ENCODE data around the gene GRIK4.

Gene GRIK4

DNA sequence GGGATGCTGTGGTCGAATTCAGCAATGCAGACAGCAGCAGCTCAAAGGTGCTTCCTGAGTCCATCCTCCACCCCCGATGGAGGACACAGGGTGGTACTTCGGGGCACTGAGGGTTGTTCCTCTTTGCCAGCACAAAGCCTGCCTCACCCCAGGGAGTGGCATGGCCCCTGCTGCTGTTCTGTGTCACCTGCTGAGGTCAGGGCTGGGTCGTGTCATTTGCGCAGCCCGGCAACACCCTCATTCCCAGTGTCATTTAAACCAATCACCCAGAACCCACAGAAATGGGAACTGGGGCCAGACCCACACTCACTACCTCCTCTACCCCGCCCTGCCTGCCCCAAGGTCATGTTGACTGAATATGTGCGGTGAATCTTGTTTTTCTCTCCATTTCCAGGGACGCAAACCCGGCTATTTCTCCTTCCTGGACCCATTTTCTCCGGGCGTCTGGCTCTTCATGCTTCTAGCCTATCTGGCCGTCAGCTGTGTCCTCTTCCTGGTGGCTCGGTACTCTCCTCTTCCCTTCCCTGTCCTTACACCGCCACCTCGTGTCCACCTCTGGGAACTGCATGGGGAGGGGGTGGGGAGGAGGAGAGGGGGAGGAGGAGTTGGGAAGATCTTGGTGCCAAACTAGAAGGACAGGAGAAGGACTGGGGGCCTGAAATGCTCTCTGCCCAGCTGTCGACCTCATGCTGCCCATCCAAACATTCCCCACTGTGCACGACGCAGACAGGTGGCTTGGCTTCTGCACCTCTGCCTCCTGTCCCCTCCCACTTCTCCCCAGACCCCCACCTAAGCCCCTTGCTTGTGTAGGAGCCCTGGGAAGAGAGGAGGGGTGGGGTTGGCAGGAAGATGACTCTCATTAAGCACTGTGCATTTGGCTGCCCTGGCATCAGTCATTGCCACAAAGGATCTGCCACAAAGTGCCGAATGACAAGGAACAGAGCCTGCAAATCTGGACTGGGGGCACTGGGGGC, 441.2 kb downstream of the GRIK4 start:
- DNase-seq (ENCODE audit: low read depth) = peak; percentile 83
- no peak overlapping the region for H3K4me3 ChIP-seq (ENCODE audit: low read depth, low read length)
- TF ChIP-seq, protein P1, sequence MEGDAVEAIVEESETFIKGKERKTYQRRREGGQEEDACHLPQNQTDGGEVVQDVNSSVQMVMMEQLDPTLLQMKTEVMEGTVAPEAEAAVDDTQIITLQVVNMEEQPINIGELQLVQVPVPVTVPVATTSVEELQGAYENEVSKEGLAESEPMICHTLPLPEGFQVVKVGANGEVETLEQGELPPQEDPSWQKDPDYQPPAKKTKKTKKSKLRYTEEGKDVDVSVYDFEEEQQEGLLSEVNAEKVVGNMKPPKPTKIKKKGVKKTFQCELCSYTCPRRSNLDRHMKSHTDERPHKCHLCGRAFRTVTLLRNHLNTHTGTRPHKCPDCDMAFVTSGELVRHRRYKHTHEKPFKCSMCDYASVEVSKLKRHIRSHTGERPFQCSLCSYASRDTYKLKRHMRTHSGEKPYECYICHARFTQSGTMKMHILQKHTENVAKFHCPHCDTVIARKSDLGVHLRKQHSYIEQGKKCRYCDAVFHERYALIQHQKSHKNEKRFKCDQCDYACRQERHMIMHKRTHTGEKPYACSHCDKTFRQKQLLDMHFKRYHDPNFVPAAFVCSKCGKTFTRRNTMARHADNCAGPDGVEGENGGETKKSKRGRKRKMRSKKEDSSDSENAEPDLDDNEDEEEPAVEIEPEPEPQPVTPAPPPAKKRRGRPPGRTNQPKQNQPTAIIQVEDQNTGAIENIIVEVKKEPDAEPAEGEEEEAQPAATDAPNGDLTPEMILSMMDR (conservative IDR thresholded peaks at IDR 0.05; ENCODE audit: low read depth, low read length) = peak; percentile 87

DNA sequence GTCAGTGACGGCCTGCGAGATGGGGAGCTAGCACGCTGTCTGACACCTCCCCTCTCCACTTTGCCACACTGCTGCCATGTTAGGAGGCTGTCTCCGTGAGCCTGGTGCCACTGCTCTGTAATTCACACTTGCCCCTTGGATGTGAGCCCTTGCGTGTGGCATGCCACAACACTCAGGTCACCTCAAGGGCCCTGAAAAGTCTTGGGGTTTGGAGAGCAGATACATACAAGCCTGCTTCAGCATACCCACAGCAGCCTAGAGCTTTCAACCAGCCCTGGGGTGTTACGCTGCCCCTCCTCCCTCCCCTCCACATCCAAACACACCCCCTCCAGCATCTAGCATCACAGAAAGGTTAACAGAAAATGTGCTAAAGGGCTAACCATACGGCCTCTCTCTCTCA, 442.8 kb downstream of the GRIK4 start:
- H3K4me3 ChIP-seq (ENCODE audit: low read depth, low read length) = no peak overlapping the region
- DNase-seq (ENCODE audit: low read depth) = no peak
- TF ChIP-seq, protein P1 (conservative IDR thresholded peaks at IDR 0.05; ENCODE audit: low read depth, low read length) = no peak

DNA sequence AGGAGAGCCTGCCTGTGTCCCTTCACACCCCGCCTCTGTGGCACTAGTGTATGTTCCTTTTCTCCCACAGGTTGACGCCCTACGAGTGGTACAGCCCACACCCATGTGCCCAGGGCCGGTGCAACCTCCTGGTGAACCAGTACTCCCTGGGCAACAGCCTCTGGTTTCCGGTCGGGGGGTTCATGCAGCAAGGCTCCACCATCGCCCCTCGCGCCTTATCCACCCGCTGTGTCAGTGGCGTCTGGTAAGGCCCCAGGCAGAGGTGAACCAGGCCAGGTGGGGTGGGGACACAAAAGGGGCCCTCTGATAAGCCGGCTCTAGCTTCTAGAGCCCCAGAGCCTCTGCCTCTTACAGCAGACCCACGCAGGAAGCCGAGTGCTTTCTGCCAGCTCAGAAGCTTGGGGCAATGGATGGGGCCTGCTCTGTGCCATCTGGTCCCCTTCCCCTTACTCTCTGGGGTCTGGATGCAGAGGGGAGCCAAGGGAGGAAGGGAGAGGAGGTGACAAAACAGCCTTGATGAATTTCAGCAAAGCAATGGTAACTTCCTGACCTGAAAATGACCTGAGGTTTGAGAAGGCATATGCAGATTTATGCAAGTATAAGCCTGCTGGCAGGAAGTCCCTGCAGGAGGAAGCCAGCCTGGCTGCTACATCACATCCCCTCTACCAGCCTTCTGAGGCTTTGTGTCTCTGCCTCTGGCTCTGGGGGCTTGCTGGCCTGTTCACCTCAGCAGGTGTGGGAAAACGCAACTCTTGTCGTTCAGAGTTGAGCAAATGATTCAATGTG, 445.4 kb downstream of the GRIK4 start:
- H3K4me3 ChIP-seq (ENCODE audit: low read depth, low read length) = no peak overlapping the region
- no peak for DNase-seq (ENCODE audit: low read depth)
- TF ChIP-seq, protein P1 (conservative IDR thresholded peaks at IDR 0.05; ENCODE audit: low read depth, low read length) = no peak

DNA sequence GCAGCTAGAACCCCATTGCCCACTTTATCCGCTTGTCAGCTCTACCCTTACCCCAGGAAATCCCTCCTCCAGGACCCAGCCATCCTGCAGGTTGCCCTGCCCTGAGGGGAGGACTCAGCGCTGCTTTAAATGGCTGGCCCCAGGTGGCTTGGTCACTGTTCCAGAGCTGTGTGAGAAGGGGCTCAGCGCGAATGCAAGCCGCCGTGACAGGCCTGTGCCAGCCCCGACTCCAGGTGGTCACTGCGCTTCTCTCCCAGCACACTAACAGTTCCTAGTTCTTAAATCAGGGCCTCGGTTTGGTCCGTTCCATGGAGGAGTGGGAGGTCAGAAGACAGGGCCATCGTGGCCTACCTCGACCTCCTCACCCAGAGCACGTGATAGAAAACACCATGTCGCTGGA, 446.6 kb downstream of the GRIK4 start:
- TF ChIP-seq, protein P1 (conservative IDR thresholded peaks at IDR 0.05; ENCODE audit: low read depth, low read length) = no peak
- no peak for DNase-seq (ENCODE audit: low read depth)
- no peak overlapping the region for H3K4me3 ChIP-seq (ENCODE audit: low read depth, low read length)

DNA sequence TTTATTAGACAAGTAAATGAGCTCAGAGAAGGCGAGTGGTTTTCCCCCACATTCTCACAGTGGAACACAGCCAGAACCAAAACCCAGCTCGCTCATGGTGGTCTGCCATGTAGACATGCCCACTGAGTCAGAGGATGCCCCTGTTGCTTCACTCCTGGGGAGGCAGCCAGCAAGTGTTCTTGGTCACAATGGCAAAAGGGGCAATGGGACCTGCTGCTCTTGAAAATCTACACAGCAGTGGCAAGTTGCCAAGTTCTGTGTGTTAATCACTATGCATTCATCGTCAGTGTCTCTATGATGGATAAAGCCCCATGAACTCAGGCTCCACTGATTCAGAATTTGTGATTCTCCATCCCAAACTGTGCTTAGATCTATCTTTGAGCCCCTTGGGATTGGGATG, 447.6 kb downstream of the GRIK4 start:
- H3K4me3 ChIP-seq (ENCODE audit: low read depth, low read length) = no peak overlapping the region
- DNase-seq (ENCODE audit: low read depth) = no peak
- TF ChIP-seq, protein P1 (conservative IDR thresholded peaks at IDR 0.05; ENCODE audit: low read depth, low read length) = no peak

DNA sequence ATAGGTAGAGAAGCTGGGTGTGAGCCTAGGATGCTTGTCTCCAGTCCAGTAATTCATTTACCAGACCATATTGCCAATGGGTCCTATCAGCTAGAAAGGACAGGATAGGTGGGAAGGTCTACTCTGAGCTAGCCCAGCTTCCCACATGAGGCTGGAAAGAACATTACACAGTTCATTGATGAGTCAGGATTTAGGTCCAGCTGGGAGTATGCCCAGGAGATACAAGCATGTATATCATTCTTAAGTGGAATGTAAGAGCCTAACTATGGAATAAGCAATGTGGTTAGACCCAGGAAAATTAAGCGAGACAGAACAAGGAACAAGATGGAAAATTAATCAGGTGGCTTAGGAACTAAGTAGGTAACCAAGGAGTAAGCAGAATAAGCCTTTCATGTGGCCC, 453.3 kb downstream of the GRIK4 start:
- DNase-seq (ENCODE audit: low read depth) = peak; percentile 25
- TF ChIP-seq, protein P1 (conservative IDR thresholded peaks at IDR 0.05; ENCODE audit: low read depth, low read length) = no peak
- no peak overlapping the region for H3K4me3 ChIP-seq (ENCODE audit: low read depth, low read length)

Measured in choroid plexus epithelial cell (primary cell).